Left lung (tissue), 10 donors: Measurements from ENCODE around the gene DYRK1A. TPM values are rescaled to one million over a fixed set of nuclear protein-coding genes. Genes with fewer than 3 reads are reported as not detected.

Experiments
- ATAC-seq: fragments of 200-7000 bp; cut with Tn5 transposase; one replicate; pipeline ENCODE4 v1.9.1; 2020; ENCODE audit warnings: moderate library complexity
- DNase-seq, 4 donors: peaks; one replicate each; pipeline ENCODE4 v3.0.0-alpha.2; 2013 to 2020
- H3K27ac ChIP-seq, 2 donors: fragments of 200-600 bp; sonication (generic) in 1 of 2; one replicate each; pipeline versions ENCODE4 v1.5.0 to v1.8.0; 2020 to 2021
- H3K27me3 ChIP-seq, 2 donors: fragments of 200-600 bp; sonication (generic) in 1 of 2; one replicate each; pipeline versions ENCODE4 v1.5.0 to v1.8.0; 2020 to 2021
- H3K36me3 ChIP-seq, 2 donors: fragments of 200-600 bp; sonication (generic) in 1 of 2; one replicate each; pipeline versions ENCODE4 v1.5.0 to v1.8.0; 2020 to 2021
- H3K4me1 ChIP-seq, 2 donors: fragments of 200-600 bp; one replicate each; pipeline ENCODE4 v1.8.0; 2021
- H3K4me3 ChIP-seq, 2 donors: fragments of 200-600 bp; sonication (generic) in 1 of 2; one replicate each; pipeline versions ENCODE4 v1.5.0 to v1.8.0; 2020 to 2021; ENCODE audit warnings: mild to moderate bottlenecking in 1 of 2
- H3K9me3 ChIP-seq, 2 donors: fragments of 200-600 bp; sonication (generic) in 1 of 2; one replicate each; pipeline versions ENCODE4 v1.5.0 to v1.8.0; 2020 to 2021
- CTCF ChIP-seq, 2 donors: fragments of 200-600 bp; sonication (generic) in 1 of 2; IDR thresholded peaks; one replicate each; pipeline versions ENCODE4 v1.5.0 to v1.8.0; 2021; ENCODE audit warnings: antibody characterized with exemption in 2 of 2
- intact Hi-C, 2 donors: fragments of 100-400 bp; cut with DNase I; formaldehyde crosslinking; loops; one replicate each; pipeline versions ENCODE4 v1.11.2 to v1.14.2; 2022
- polyA plus RNA-seq, 6 donors: library from polyadenylated mRNA; unstranded; fragments of 120-200 nt; gene quantifications; one replicate each; pipeline ENCODE4 v1.2.1, GENCODE V29; 2013; ENCODE audit not compliant: insufficient read length in 6 of 6
- total RNA-seq, 2 donors: library from RNA; stranded (reverse); fragmentation: NEBNext Ultra II Directional; extraction: Animal tissue kit (Norgen Biotek cat#: 25700); gene quantifications; one replicate each; pipeline ENCODE4 v1.2.1, GENCODE V29; 2021
- donor health status: DM: no; HTN: yes; CAD: no.
- donor health status: DM: no; HTN: no; CAD: no.

DYRK1A gene
- total and polyA plus RNA-seq, 8 donors = 57.0 to 69.9 (median 65.8) TPM

GRCh38 chr21:37445228-37445627 is 78.7 kb downstream of the DYRK1A start:
- TF ChIP-seq CTCF (IDR thresholded peaks at IDR 0.05) = no peak
- no peaks in the 10 kb centered on the region for H3K27me3 ChIP-seq
- H3K4me1 ChIP-seq = peaks cover 6 to 56% of the 10 kb centered on the region in 2 donors
- no peaks in the 10 kb centered on the region for H3K36me3 ChIP-seq
- H3K27ac ChIP-seq = no peak overlapping the region
- ATAC-seq (peak; percentile 30), DNase-seq (no peak)
- H3K4me3 ChIP-seq = no peak overlapping the region
- H3K9me3 ChIP-seq = no peaks in the 10 kb centered on the region
- intact Hi-C loops = no loop called here

- no peak for TF ChIP-seq CTCF (IDR thresholded peaks at IDR 0.05)
- no peaks in the 10 kb centered on the region for H3K27me3 ChIP-seq
- no peak overlapping the region for H3K4me3 ChIP-seq
- intact Hi-C loops = no loop called here
- peaks cover 6 to 64% of the 10 kb centered on the region in 2 donors for H3K4me1 ChIP-seq
- DNase-seq (no peak), ATAC-seq (no peak)
- H3K36me3 ChIP-seq = no peaks in the 10 kb centered on the region
- no peak overlapping the region for H3K27ac ChIP-seq
- no peaks in the 10 kb centered on the region for H3K9me3 ChIP-seq
Measured at GRCh38 chr21:37446552-37446951, 80.0 kb downstream of the DYRK1A start.

- Histone ChIP-seq H3K9me3 (no peaks in the 10 kb centered on the region), H3K27ac (no peak overlapping the region), H3K27me3 (no peaks in the 10 kb centered on the region), H3K4me1 (peaks cover 14 to 72% of the 10 kb centered on the region in 2 donors), H3K4me3 (no peak overlapping the region), H3K36me3 (no peaks in the 10 kb centered on the region)
- intact Hi-C loops = no loop called here
- no peak for DNase-seq
- ATAC-seq = no peak
- TF ChIP-seq CTCF (IDR thresholded peaks at IDR 0.05) = no peak
Measured at GRCh38 chr21:37447288-37447936, 80.8 kb downstream of the DYRK1A start.

GRCh38 chr21:37449302-37449937 is 82.8 kb downstream of the DYRK1A start:
- Histone ChIP-seq H3K9me3 (no peaks in the 10 kb centered on the region), H3K27ac (no peak overlapping the region), H3K27me3 (no peaks in the 10 kb centered on the region), H3K36me3 (no peaks in the 10 kb centered on the region), H3K4me3 (no peak overlapping the region), H3K4me1 (peaks cover 16 to 79% of the 10 kb centered on the region in 2 donors)
- intact Hi-C loops = no loop called here
- TF ChIP-seq CTCF (IDR thresholded peaks at IDR 0.05) = no peak
- ATAC-seq (no peak), DNase-seq (no peak)

- ATAC-seq (peak; percentile 29), DNase-seq (no peak)
- Histone ChIP-seq H3K27ac (no peak overlapping the region), H3K4me3 (no peak overlapping the region), H3K27me3 (no peaks in the 10 kb centered on the region), H3K9me3 (no peaks in the 10 kb centered on the region), H3K36me3 (no peaks in the 10 kb centered on the region), H3K4me1 (peaks cover 16 to 81% of the 10 kb centered on the region in 2 donors)
- no peak for TF ChIP-seq CTCF (IDR thresholded peaks at IDR 0.05)
- intact Hi-C loops = no loop called here
Measured at GRCh38 chr21:37450445-37450941, 83.9 kb downstream of the DYRK1A start.
